IPS DF 19.7 (cell line): ENCODE results near the gene GALNT18.
A peak's percentile ranks its signal among the peaks of the same experiment; 100 is the strongest.

Experiments
- DNase-seq: peaks from one replicate; pipeline ENCODE4 v3.0.0-alpha.2; 2013; ENCODE audit warnings: low read depth, low spot score

The GALNT18 gene

DNA sequence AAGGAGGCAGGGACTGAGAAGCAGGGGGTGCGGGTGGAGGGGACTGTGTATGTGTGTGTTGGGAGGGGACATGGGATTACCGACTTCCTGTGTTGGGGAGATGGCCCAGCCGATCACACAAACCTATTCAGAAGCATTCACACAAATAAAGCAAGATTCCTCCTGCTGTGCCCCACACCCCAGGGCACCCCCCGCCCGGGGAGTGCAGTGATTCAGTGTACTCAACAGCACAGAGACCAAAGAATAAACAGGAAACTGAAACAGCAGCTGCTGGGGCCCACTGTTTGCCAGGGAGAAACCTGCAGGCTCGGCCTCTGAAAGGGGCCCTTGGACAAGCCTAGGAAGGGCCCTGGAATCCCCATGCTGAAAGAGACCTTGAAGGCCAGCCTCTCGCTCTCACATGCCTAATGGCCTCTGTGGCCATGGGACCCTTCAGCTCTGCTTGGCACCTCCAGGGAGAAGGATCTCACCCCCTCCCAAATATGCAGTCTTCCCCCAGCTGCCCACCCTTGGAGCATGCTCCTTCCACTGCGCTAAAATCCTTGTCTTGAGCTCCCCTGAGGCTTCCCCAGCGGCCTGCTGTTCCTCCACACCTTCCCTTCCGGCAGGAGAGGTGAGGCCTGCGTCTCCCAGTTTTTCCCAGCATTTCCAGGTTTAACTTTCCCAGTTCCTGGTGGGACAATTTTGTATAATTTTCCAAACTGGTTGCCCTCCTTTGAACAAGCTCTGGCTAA is 341.7 kb downstream of the GALNT18 start:
- peak; percentile 15 for DNase-seq

GRCh38 chr11:11272254-11272653 is 349.6 kb downstream of the GALNT18 start:
- DNase-seq = no peak

GRCh38 chr11:11270236-11270775 is 351.5 kb downstream of the GALNT18 start:
- DNase-seq = no peak

DNA sequence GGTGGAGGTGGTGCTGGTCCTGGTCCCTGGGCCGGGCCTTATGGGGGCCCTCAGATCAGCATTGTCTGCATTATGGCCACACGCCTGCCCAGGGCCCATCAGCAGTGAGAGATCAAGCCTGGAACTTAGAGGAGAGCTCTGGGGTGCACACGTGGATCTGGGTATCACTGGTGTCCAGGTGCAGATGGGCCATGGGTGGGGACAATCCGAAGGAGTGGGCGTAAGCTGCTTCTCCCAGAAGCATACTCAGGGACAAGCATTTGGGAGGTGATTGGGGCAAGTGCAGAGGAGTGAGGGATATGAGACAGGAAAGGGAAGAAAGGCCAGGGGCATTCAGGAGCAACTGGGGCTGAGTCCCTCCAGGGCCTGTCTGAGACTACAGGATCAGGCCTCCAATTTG is 353.1 kb downstream of the GALNT18 start:
- no peak for DNase-seq

GRCh38 chr11:11268119-11268518 is 353.7 kb downstream of the GALNT18 start:
- no peak for DNase-seq

DNA sequence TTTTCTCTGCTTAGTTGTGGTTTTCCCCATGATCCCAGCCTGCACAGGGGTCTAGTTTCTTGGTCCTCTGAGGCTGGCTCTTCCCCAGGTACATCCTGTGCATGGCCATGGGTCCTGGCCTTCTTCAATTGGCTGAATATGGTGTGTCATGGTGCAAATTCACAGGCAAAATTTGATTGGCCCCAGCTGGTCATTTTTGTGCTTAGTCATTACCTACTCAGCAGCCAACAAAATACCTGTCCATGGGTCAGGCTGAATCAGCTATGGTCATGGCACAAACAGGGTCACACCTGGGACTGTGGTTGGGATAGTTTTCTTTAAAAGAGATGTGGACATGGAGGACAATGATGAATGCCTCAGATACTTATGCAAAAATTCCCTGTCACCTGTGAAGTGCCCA is 354.5 kb downstream of the GALNT18 start:
- DNase-seq = no peak

GRCh38 chr11:11265994-11266606 is 355.7 kb downstream of the GALNT18 start:
- peak; percentile 12 for DNase-seq

DNA sequence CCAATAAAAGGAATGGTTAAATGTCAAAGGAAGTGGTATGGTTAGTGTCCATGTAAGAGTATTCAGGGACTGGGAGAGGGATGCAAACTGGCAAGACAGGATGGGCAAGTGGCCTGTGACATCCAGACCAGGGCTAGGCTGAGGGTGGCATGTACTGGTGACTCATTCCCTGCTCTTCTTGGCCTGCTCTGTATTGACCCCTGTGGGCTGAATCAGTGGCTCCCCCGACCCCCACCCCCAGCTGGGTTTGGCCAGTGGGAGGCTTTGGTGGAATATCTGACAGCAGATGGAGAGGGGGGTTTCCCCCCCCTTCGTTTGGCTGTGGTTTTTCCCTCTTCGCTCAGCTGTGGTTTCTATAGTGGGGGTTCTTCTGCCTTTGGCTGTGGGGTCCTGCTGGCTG is 356.5 kb downstream of the GALNT18 start:
- no peak for DNase-seq

DNA sequence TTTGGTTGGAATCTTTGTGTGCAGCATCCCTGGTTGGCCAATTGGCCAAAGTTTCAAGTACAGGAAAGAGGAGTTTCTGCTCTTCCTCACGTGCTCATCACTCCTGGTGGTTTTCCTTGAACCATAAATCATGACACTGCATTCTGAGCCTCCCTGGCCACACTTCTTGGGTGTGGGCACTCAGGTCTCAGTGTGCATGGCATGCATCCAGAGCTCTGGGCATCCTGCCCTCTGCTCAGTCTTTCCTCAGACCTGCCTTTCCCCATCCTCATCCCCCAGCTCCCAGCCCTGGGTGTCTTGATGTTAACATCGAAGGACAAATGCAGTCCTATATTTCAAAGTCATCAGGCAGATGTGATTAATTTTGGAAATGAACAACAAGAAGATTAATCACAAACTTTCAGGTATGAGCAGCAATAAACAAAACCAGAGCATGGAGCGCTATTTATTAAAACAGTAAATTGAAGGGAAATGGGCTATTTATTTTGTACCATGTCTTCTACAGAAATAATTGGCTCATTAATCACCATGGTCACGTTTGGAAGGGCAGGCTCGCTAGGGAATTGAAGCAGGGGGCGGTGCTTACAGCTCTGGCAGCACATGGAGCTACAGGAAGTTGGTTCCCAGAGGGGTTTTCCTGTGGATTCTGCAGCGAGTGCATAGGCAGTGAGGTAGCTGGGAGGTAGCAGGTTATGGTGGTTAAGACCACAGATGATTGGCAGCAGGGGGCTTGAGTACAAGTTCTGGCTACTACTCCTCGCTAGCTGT is 358.4 kb downstream of the GALNT18 start:
- no peak for DNase-seq

DNA sequence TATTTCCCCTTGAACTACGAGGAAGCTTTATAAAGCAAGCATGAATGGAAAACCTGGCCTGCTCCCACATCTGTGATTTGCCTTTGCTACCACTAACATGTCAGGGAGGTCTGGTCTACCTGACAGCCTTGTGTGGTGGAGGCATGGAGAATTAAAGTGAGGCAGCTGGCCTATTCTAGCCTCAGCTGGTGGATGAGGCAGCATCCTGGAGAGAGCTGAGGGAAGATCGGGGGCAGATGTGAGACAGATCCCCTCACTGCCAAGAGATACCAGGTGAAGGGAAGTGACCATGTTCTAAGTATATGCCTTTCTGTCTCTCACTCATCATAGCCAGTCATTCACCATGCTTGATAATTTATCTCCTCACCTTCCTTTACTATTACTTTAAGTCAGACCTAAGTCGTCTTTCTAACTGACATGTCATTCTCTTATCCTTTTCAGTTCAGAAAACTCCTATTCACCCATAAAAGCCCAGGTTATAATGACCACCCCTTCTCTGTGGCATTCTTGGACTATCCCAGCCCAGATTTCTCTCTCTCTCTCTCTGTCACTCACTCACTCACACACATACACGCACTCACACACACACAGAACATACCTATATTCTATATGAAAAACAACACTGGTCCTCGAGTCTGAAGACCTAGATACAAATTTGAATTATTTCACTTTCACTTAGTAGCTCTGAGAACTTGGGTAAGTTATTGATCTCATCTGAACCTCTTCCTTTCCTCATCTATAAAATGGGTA is 359.5 kb downstream of the GALNT18 start:
- DNase-seq = no peak

DNA sequence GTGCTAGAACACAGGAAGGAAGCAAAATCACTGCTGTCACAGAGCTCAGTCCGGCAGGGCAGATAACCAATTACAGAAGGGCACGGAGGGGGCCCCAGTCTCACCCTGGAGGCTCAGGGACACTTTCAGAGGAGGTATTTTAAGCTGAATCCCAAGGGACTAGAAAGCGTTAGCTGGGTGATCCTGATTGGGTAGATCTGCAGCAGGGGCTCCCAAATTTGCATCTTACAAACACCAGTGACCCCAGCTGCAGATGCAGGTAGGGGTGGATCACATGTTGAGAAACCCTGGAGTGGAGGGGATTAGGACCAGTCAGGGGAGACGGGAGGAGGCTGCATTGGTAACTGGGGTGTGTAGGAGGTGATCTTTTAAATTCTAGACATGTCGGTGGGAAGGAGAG is 360.2 kb downstream of the GALNT18 start:
- no peak for DNase-seq

DNA sequence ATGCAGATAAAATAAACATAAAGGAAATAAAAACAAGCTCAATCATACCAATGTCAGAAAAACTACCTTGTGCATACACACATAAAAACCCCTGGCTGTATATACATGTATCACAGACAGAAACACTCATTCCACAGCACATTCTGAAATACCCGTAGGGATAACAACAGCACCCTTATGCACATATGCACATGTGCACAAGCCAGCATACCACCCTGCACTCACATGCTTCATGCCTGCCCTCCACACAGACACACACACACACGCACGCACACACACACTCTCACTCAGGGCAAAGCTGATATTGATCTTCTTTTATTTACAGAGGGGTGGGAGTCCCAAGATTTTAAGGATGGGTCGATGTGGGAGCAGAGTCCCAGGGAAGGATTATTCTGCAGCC is 360.9 kb downstream of the GALNT18 start:
- DNase-seq = no peak

DNA sequence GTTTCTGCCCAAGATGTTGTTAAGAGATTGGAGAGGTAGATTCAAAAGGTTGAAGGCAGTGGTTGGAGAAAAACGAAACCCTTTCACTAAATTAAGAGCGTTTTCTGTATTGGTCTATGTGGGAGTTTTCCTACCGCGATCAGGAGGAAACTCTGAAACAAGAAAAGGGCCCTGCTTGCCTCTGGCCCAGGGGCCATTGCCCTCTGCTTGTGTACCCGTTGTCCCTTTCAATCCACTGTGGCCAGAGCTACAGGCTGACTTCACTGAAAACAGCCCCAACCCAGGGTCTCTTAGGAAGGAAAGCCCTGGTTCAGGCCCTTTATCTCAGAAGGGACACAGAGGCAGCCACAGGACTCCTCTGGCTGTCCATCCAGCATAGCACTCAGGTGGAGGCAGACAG is 367.8 kb downstream of the GALNT18 start:
- no peak for DNase-seq

DNA sequence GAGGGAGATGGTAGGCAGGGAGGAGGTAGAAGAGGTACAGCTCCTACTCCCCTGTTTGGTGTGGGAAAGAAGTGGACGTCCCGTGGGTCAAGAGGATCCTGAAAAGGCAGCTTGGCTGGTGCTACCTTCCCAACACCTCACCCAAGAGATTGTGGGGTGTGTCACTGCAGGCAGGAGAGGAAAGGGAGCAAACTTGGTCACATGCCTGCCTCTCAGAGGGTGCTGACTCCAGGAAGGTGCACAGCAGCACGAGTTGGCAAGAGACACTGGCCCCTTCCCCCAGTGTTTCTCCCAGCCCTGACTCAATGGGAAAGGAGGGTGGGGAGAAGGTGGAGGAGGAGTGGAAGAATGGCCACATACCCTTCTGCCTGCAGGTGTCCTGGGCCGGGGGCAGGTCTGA is 368.3 kb downstream of the GALNT18 start:
- no peak for DNase-seq

GRCh38 chr11:11252403-11252802 is 369.4 kb downstream of the GALNT18 start:
- DNase-seq = no peak

GRCh38 chr11:11251394-11251970 is 370.3 kb downstream of the GALNT18 start:
- no peak for DNase-seq

GRCh38 chr11:11250470-11250869 is 371.3 kb downstream of the GALNT18 start:
- no peak for DNase-seq

GRCh38 chr11:11247576-11247975 is 374.2 kb downstream of the GALNT18 start:
- no peak for DNase-seq

DNA sequence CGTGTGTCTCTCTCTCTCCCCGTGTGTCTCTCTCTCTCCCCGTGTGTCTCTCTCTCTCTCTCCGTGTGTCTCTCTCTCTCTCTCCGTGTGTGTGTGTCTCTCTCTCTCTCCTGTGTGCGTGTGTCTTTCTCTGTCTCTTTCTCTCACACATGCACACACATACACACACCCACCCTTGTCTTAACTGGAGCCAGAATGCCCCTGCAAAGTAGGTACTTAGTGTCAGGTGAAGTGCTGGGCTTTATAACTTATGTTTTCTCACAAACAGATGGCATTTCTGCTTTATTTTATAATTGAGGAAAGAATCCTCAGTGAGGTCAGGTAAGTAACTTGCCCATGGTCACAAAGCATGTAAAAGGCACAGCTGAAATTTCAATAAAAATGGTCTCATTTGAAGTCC is 374.7 kb downstream of the GALNT18 start:
- DNase-seq = no peak

- DNase-seq = no peak
Observed at GRCh38 chr11:11246166-11246565, 375.6 kb downstream of the GALNT18 start.

GRCh38 chr11:11245453-11245852 is 376.4 kb downstream of the GALNT18 start:
- DNase-seq = no peak
